Measurements from ENCODE around the gene S100G.
"Not testable (repeated sequence)": the region's sequence is repeated elsewhere in the genome, so short reads cannot be mapped to it uniquely, and the experiment has no call there.

S100G gene

GRCh38 chrX:16649858-16650257 is at the start of gene S100G:
TSS of gene S100G (plus strand) at chrX:16650158. CDS start at chrX:16651007, 849 bp downstream.
- DNase-seq (ENCODE audit: low read depth), result no peak

- no peak for DNase-seq (ENCODE audit: low read depth)
Measured at GRCh38 chrX:16601885-16602284, 48.1 kb upstream of the S100G start.

- DNase-seq (ENCODE audit: low read depth), result not testable (repeated sequence)
Measured at GRCh38 chrX:16603235-16603634, 46.7 kb upstream of the S100G start.

- DNase-seq (ENCODE audit: low read depth), result no peak
Measured at GRCh38 chrX:16603822-16604221, 46.1 kb upstream of the S100G start.

- no peak for DNase-seq (ENCODE audit: low read depth)
Measured at GRCh38 chrX:16604337-16604736, 45.6 kb upstream of the S100G start.

- no peak for DNase-seq (ENCODE audit: low read depth)
Measured at GRCh38 chrX:16606142-16606720, 43.7 kb upstream of the S100G start.

GRCh38 chrX:16610121-16610621 is 39.8 kb upstream of the S100G start:
- DNase-seq (ENCODE audit: low read depth), result no peak

GRCh38 chrX:16610654-16611053 is 39.3 kb upstream of the S100G start:
- DNase-seq (ENCODE audit: low read depth), result not testable (repeated sequence)

GRCh38 chrX:16612257-16612897 is 37.6 kb upstream of the S100G start:
- DNase-seq (ENCODE audit: low read depth), result no peak

- no peak for DNase-seq (ENCODE audit: low read depth)
Measured at GRCh38 chrX:16617382-16617781, 32.6 kb upstream of the S100G start.

GRCh38 chrX:16618422-16618821 is 31.5 kb upstream of the S100G start:
- no peak for DNase-seq (ENCODE audit: low read depth)

- no peak for DNase-seq (ENCODE audit: low read depth)
Measured at GRCh38 chrX:16619024-16619423, 30.9 kb upstream of the S100G start.

- not testable (repeated sequence) for DNase-seq (ENCODE audit: low read depth)
Measured at GRCh38 chrX:16628511-16628910, 21.4 kb upstream of the S100G start.

- DNase-seq (ENCODE audit: low read depth), result no peak
Measured at GRCh38 chrX:16628946-16629595, 20.9 kb upstream of the S100G start.

GRCh38 chrX:16629909-16630308 is 20.0 kb upstream of the S100G start:
- no peak for DNase-seq (ENCODE audit: low read depth)

GRCh38 chrX:16633754-16634153 is 16.2 kb upstream of the S100G start:
- no peak for DNase-seq (ENCODE audit: low read depth)

GRCh38 chrX:16635040-16635439 is 14.9 kb upstream of the S100G start:
- DNase-seq (ENCODE audit: low read depth), result no peak

- DNase-seq (ENCODE audit: low read depth), result no peak
Measured at GRCh38 chrX:16635596-16635995, 14.4 kb upstream of the S100G start.

- DNase-seq (ENCODE audit: low read depth), result no peak
Measured at GRCh38 chrX:16638533-16638932, 11.4 kb upstream of the S100G start.

GRCh38 chrX:16639966-16640365 is 10.0 kb upstream of the S100G start:
- no peak for DNase-seq (ENCODE audit: low read depth)

GRCh38 chrX:16640823-16641222 is 9.1 kb upstream of the S100G start:
- no peak for DNase-seq (ENCODE audit: low read depth)

- no peak for DNase-seq (ENCODE audit: low read depth)
Measured at GRCh38 chrX:16643176-16643575, 6.8 kb upstream of the S100G start.

GRCh38 chrX:16646366-16647138 is 3.4 kb upstream of the S100G start:
- DNase-seq (ENCODE audit: low read depth), result no peak
